ENCODE data around the gene ADK. TPM values are rescaled to one million over a fixed set of nuclear protein-coding genes. Genes with fewer than 3 reads are reported as not detected.

Gene ADK
- total and polyA plus RNA-seq, 4 donors = 12.6 to 21.1 (median 16.1) TPM

DNA sequence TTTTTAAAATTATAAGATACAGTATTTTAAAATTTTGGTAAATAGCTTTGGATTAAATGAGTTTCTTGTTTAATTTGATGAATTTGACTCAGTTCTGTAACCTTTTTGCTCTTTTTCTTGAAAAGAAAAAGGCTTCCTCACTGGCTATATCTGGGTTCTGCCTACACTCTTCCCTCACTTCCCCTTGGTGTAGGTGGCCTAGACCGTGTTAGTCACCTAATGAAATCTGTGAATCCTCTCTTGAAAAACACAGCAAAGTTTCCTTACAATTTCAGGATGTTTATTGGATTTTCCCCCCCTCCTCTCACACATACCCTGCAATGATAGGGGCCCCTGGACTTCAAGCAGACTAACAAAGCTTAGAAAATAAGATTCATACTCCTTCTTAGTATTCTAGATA, 231.6 kb downstream of the ADK start:
- peaks cover 0 to 1% of the 10 kb centered on the region in 2 donors for H3K4me1 ChIP-seq (ENCODE audit: control insufficient read depth in 1 of 2, insufficient read depth in 2 of 2, low read length in 2 of 2)
- DNase-seq (no peak), ATAC-seq (ENCODE audit: low FRiP score) (no peak)
- intact Hi-C loops (cut with DNase I) = no loop called here
- no peaks in the 10 kb centered on the region for H3K27me3 ChIP-seq (ENCODE audit: control insufficient read depth in 1 of 2, insufficient read depth in 2 of 2, low read length in 1 of 2)
- no peaks in the 10 kb centered on the region for H3K36me3 ChIP-seq (ENCODE audit: control insufficient read depth in 1 of 2, insufficient read depth in 2 of 2, low read length in 1 of 2)
- 92 to 97% methylated on average over 1 of the region's 1 CpG for WGBS, 2 donors
- H3K27ac ChIP-seq (ENCODE audit: low read depth in 1 of 2, low read length in 2 of 2) = no peak overlapping the region
- H3K9me3 ChIP-seq (ENCODE audit: control insufficient read depth, low read length) = no peaks in the 10 kb centered on the region
- no peak overlapping the region for H3K4me3 ChIP-seq (ENCODE audit: low read length in 2 of 2)

DNA sequence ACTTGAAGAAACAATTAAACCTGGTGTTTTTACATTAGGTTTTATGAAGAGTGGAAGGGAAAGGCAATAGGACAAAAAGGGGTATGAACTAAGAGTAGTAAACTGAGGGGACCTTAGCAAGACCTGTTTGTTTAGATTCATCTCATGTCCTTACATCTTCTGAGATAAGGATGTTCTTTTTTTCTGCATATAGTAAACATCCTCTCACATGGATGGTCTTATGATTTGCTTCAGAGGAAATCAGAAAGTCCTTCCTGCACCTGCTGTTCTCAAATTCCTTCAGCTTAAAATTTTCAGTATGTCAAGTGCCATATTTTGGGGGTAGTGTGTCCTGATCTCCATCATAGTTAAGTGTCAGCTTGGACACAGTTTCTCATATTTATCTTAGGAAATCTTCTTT, 232.6 kb downstream of the ADK start:
- no peak for ATAC-seq (ENCODE audit: low FRiP score)
- Histone ChIP-seq H3K27ac (ENCODE audit: low read depth in 1 of 2, low read length in 2 of 2) (no peak overlapping the region), H3K4me1 (ENCODE audit: control insufficient read depth in 1 of 2, insufficient read depth in 2 of 2, low read length in 2 of 2) (peaks cover 0 to 1% of the 10 kb centered on the region in 2 donors), H3K9me3 (ENCODE audit: control insufficient read depth, low read length) (no peaks in the 10 kb centered on the region), H3K36me3 (ENCODE audit: control insufficient read depth in 1 of 2, insufficient read depth in 2 of 2, low read length in 1 of 2) (no peaks in the 10 kb centered on the region), H3K4me3 (ENCODE audit: low read length in 2 of 2) (no peak overlapping the region), H3K27me3 (ENCODE audit: control insufficient read depth in 1 of 2, insufficient read depth in 2 of 2, low read length in 1 of 2) (no peaks in the 10 kb centered on the region)
- intact Hi-C loops (cut with DNase I) = no loop called here
- no peak for DNase-seq

DNA sequence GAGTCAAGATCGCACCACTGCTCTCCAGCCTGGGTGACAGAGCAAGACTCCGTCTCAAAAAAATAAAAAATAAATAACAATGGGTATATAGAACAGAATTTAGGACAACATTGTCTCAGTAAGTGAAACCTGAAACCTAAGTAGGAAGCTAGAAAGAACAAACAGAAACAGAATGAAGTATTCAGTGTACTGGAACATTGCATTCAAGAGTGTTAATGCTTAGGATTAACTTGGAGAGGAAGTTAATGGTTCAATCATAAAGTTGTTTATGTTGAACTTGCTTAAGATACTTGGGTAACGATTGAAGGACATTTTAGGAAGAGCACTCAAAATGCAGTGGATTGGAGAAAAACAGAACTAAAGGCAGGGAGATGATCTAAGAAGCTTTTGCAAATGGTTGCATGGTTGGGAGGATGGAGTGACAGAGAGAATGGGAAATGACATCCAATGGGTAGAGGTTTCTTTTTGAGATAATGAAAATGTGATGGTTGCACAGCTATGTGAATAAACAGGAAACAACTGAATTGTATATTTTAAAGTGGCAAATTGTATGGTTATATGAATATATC, 233.7 kb downstream of the ADK start:
- no peaks in the 10 kb centered on the region for H3K4me1 ChIP-seq (ENCODE audit: control insufficient read depth in 1 of 2, insufficient read depth in 2 of 2, low read length in 2 of 2)
- no peaks in the 10 kb centered on the region for H3K27me3 ChIP-seq (ENCODE audit: control insufficient read depth in 1 of 2, insufficient read depth in 2 of 2, low read length in 1 of 2)
- no peak overlapping the region for H3K27ac ChIP-seq (ENCODE audit: low read depth in 1 of 2, low read length in 2 of 2)
- WGBS, 2 donors = 97 to 100% methylated on average over 3 of the region's 3 CpGs
- intact Hi-C loops (cut with DNase I) = no loop called here
- DNase-seq (no peak), ATAC-seq (ENCODE audit: low FRiP score) (no peak)
- H3K36me3 ChIP-seq (ENCODE audit: control insufficient read depth in 1 of 2, insufficient read depth in 2 of 2, low read length in 1 of 2) = no peaks in the 10 kb centered on the region
- no peak overlapping the region for H3K4me3 ChIP-seq (ENCODE audit: low read length in 2 of 2)
- H3K9me3 ChIP-seq (ENCODE audit: control insufficient read depth, low read length) = no peaks in the 10 kb centered on the region

DNA sequence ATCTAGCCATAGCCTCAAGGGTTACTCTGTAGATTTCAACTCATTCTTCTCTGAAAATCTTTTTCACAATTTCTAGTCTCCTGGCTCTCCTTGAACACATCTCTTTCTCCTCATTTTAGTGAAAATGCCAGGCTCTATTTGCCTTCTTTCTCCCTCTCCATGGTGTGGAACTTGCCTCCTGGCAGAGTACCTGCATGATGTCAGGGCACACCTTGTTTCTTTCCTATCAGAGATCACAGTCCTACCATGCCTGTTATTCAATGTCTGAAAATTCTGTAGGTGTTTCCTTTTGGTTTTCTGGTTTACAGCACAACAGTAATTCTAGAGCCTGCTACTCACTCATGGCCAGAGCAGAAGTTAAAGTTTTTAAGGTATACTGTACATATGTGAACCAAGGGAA, 237.8 kb downstream of the ADK start:
- no peak for DNase-seq
- intact Hi-C loops (cut with DNase I) = no loop called here
- no peak for ATAC-seq (ENCODE audit: low FRiP score)

DNA sequence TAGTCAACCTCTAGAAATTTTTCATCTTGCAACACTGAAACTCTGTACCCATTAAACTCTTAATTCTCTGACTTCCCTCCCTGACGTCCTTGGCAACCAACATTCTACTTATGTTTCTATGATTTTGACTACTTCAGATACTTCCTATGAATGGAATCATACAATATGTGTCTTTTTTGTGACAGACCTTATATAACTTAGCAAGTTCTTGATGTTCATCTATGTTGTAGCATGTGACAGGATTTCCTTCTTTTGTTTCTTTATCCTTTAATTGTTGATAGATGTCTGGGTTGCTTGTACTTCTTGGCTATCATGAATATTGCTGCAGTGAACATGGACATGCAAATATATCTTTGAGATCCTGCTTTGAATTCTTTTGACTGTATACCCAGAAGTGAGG, 240.8 kb downstream of the ADK start:
- no peak for DNase-seq
- no peak overlapping the region for H3K4me3 ChIP-seq (ENCODE audit: low read length in 2 of 2)
- intact Hi-C loops (cut with DNase I) = no loop called here

More for the DNA sequence above, 237.8 kb downstream of the ADK start:
- H3K4me1 ChIP-seq (ENCODE audit: control insufficient read depth in 1 of 2, insufficient read depth in 2 of 2, low read length in 2 of 2) = no peaks in the 10 kb centered on the region
- H3K4me3 ChIP-seq (ENCODE audit: low read length in 2 of 2) = no peak overlapping the region
- H3K36me3 ChIP-seq (ENCODE audit: control insufficient read depth in 1 of 2, insufficient read depth in 2 of 2, low read length in 1 of 2) = no peaks in the 10 kb centered on the region
- no peaks in the 10 kb centered on the region for H3K27me3 ChIP-seq (ENCODE audit: control insufficient read depth in 1 of 2, insufficient read depth in 2 of 2, low read length in 1 of 2)
- H3K27ac ChIP-seq (ENCODE audit: low read depth in 1 of 2, low read length in 2 of 2) = no peak overlapping the region
- H3K9me3 ChIP-seq (ENCODE audit: control insufficient read depth, low read length) = no peaks in the 10 kb centered on the region

DNA sequence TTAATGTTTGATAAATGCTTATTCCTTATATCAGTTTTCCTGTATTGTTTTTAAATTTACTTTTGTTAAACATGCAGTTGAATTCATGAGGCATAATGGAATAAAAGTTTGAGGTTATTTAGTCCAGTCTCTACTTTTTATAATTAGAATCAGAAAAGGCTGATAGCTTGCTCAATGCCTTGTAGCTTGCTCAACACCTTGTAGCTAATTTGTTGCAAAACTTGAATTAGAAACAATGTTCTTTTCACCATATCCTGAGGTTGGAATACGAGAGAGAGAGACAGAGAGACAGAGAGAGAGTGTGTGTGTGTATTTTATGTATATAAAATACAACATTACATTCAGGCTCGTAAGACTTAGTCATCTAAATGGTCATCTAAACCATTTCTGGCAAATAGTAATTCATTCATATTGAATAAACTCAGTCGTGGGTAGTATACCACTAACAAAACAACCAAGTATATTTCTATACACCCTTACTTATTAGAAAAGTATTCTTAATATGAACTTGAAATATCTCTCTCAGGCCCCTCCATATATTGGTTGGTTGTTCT, 243.5 kb downstream of the ADK start:
- no peak for ATAC-seq (ENCODE audit: low FRiP score)
- Histone ChIP-seq H3K27ac (ENCODE audit: low read depth in 1 of 2, low read length in 2 of 2) (no peak overlapping the region), H3K27me3 (ENCODE audit: control insufficient read depth in 1 of 2, insufficient read depth in 2 of 2, low read length in 1 of 2) (no peaks in the 10 kb centered on the region), H3K4me3 (ENCODE audit: low read length in 2 of 2) (no peak overlapping the region), H3K9me3 (ENCODE audit: control insufficient read depth, low read length) (no peaks in the 10 kb centered on the region), H3K4me1 (ENCODE audit: control insufficient read depth in 1 of 2, insufficient read depth in 2 of 2, low read length in 2 of 2) (no peaks in the 10 kb centered on the region), H3K36me3 (ENCODE audit: control insufficient read depth in 1 of 2, insufficient read depth in 2 of 2, low read length in 1 of 2) (no peaks in the 10 kb centered on the region)
- DNase-seq = no peak
- WGBS, 2 donors = 90 to 91% methylated on average over 3 of the region's 3 CpGs
- intact Hi-C loops (cut with DNase I) = no loop called here

More for the DNA sequence above, 240.8 kb downstream of the ADK start:
- ATAC-seq (ENCODE audit: low FRiP score) = no peak
- whole genome bisulfite sequencing, 2 donors = 71 to 75% methylated on average over 1 of the region's 1 CpG
- Histone ChIP-seq H3K27me3 (ENCODE audit: control insufficient read depth in 1 of 2, insufficient read depth in 2 of 2, low read length in 1 of 2) (no peaks in the 10 kb centered on the region), H3K36me3 (ENCODE audit: control insufficient read depth in 1 of 2, insufficient read depth in 2 of 2, low read length in 1 of 2) (no peaks in the 10 kb centered on the region), H3K27ac (ENCODE audit: low read depth in 1 of 2, low read length in 2 of 2) (no peak overlapping the region), H3K9me3 (ENCODE audit: control insufficient read depth, low read length) (no peaks in the 10 kb centered on the region), H3K4me1 (ENCODE audit: control insufficient read depth in 1 of 2, insufficient read depth in 2 of 2, low read length in 2 of 2) (no peaks in the 10 kb centered on the region)

DNA sequence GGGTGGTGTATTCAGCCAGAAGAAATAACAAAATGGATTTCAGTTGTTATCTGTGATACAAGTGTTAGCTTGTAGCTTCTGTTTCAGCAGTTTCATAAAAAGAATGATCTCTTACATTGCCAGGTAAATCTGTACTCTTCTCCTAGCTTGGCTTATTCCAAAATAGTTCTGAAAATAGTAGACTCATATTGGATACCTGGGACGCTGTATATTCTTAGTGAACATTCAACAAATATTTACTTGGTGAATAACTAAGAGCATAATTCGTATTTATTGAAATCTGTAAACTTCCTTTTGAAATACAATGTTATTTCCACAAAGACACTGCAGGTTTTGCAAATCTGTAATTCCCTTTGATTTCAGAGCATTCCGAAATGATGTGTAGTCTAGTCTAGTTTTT, 249.2 kb downstream of the ADK start:
- intact Hi-C loops (cut with DNase I) = no loop called here
- Histone ChIP-seq H3K36me3 (ENCODE audit: control insufficient read depth in 1 of 2, insufficient read depth in 2 of 2, low read length in 1 of 2) (no peaks in the 10 kb centered on the region), H3K27me3 (ENCODE audit: control insufficient read depth in 1 of 2, insufficient read depth in 2 of 2, low read length in 1 of 2) (no peaks in the 10 kb centered on the region), H3K4me1 (ENCODE audit: control insufficient read depth in 1 of 2, insufficient read depth in 2 of 2, low read length in 2 of 2) (no peaks in the 10 kb centered on the region), H3K4me3 (ENCODE audit: low read length in 2 of 2) (no peak overlapping the region), H3K9me3 (ENCODE audit: control insufficient read depth, low read length) (no peaks in the 10 kb centered on the region), H3K27ac (ENCODE audit: low read depth in 1 of 2, low read length in 2 of 2) (no peak overlapping the region)
- 94 to 97% methylated on average over 3 of the region's 3 CpGs for WGBS, 2 donors
- no peak for ATAC-seq (ENCODE audit: low FRiP score)
- no peak for DNase-seq

DNA sequence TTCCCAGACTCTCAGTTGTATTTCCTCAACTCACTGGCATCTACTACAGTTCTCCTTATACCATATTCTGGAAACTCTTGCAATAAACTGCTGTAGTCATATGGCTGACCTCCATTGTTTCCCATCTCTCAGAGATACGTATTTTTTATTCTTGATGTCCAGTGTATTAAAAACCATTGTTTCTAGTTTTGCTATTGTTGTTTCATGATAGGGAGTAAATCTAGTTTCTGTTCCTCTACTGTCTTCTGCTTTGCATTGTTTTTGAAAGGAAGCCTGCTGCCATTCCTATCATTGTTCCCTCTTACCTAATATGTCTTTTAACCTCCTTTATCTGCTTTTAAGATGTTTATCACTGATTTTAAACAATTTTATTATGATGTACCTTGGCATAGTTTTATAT, 255.0 kb downstream of the ADK start:
- intact Hi-C loops (cut with DNase I) = no loop called here
- H3K36me3 ChIP-seq (ENCODE audit: control insufficient read depth in 1 of 2, insufficient read depth in 2 of 2, low read length in 1 of 2) = no peaks in the 10 kb centered on the region
- H3K4me3 ChIP-seq (ENCODE audit: low read length in 2 of 2) = no peak overlapping the region
- DNase-seq (no peak), ATAC-seq (ENCODE audit: low FRiP score) (no peak)
- H3K9me3 ChIP-seq (ENCODE audit: control insufficient read depth, low read length) = no peaks in the 10 kb centered on the region
- no peaks in the 10 kb centered on the region for H3K4me1 ChIP-seq (ENCODE audit: control insufficient read depth in 1 of 2, insufficient read depth in 2 of 2, low read length in 2 of 2)
- H3K27me3 ChIP-seq (ENCODE audit: control insufficient read depth in 1 of 2, insufficient read depth in 2 of 2, low read length in 1 of 2) = no peaks in the 10 kb centered on the region
- no peak overlapping the region for H3K27ac ChIP-seq (ENCODE audit: low read depth in 1 of 2, low read length in 2 of 2)
- 75 to 77% methylated on average over 1 of the region's 1 CpG for WGBS, 2 donors

DNA sequence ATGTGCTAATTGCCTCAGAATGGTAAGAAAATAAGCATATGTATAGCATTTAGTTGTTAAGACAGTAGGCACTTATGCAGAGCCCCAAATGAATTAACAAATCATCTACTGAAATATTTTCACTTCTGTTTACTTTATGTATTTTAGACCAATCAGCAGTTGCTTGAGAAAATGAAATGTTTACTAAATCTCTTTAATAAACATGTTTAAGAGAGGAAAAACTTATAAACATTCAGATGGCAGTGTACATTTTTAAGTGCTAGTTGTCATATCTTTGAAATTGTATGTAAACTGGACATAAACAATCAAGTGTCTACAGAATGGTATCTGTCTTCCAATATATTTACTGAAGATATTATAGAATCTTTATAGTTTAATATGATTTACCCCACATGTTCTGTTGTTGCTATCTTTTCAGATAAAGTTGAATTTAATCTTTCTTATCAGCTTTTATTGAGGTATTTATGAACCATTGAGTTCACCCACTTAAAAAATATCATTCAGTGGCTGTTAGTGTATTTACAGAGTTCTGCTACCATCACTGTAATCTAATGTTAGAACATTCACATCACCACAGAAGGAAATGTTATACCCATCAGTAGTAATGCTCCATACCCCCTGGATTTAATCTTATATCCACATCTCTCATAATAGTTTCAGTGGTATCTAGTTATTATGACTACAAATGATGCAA, 264.3 kb downstream of the ADK start:
- no peak for ATAC-seq (ENCODE audit: low FRiP score)
- intact Hi-C loops (cut with DNase I) = no loop called here
- H3K36me3 ChIP-seq (ENCODE audit: control insufficient read depth in 1 of 2, insufficient read depth in 2 of 2, low read length in 1 of 2) = no peaks in the 10 kb centered on the region
- no peaks in the 10 kb centered on the region for H3K4me1 ChIP-seq (ENCODE audit: control insufficient read depth in 1 of 2, insufficient read depth in 2 of 2, low read length in 2 of 2)
- H3K9me3 ChIP-seq (ENCODE audit: control insufficient read depth, low read length) = no peaks in the 10 kb centered on the region
- no peak overlapping the region for H3K27ac ChIP-seq (ENCODE audit: low read depth in 1 of 2, low read length in 2 of 2)
- no peak overlapping the region for H3K4me3 ChIP-seq (ENCODE audit: low read length in 2 of 2)
- no peak for DNase-seq
- no peaks in the 10 kb centered on the region for H3K27me3 ChIP-seq (ENCODE audit: control insufficient read depth in 1 of 2, insufficient read depth in 2 of 2, low read length in 1 of 2)

Data from aorta (tissue), 5 donors.